Breast epithelium (tissue), 4 donors: ENCODE measurements around the gene KIT. TPM values are rescaled to one million over a fixed set of nuclear protein-coding genes. Genes with fewer than 3 reads are reported as not detected.

Experiments
- DNase-seq, 2 donors: peaks; one replicate each; pipeline ENCODE4 v3.0.0-alpha.2; 2019; ENCODE audit warnings: low spot score in 2 of 2
- H3K27ac ChIP-seq, 2 donors: fragments of 200-600 bp; sonication (generic) in 1 of 2; one replicate each; pipeline ENCODE4 v1.5.1; 2016 to 2019; ENCODE audit warnings: mild to moderate bottlenecking in 1 of 2
- H3K27me3 ChIP-seq, 2 donors: fragments of 200-600 bp; sonication (generic) in 1 of 2; one replicate each; pipeline versions ENCODE4 v1.5.1 to v1.6.0; 2017 to 2019; ENCODE audit warnings: control low read depth in 1 of 2, mild to moderate bottlenecking in 1 of 2
- H3K36me3 ChIP-seq: fragments of 200-600 bp; one replicate; pipeline ENCODE4 v1.5.1; 2019
- H3K4me1 ChIP-seq, 2 donors: fragments of 200-600 bp; sonication (generic); one replicate each; pipeline ENCODE4 v1.5.1; 2016 to 2019; ENCODE audit warnings: control low read depth in 1 of 2
- H3K4me3 ChIP-seq, 3 donors: fragments of 200-600 bp; sonication (generic); 1 replicate in 2 of 3; 2 replicates in 1 of 3; pipeline ENCODE4 v1.5.1; 2016 to 2019; ENCODE audit warnings: mild to moderate bottlenecking in 3 of 3, moderate library complexity in 2 of 3
- H3K9me3 ChIP-seq, 2 donors: fragments of 200-600 bp; sonication (generic) in 1 of 2; one replicate each; pipeline ENCODE4 v1.5.1; 2016 to 2019; ENCODE audit warnings: control low read depth in 1 of 2
- POLR2A ChIP-seq: fragments of 450-650 bp; IDR thresholded peaks from one replicate; pipeline ENCODE4 v1.6.1; 2016; ENCODE audit warnings: antibody characterized with exemption, mild to moderate bottlenecking, moderate library complexity
- POLR2AphosphoS5 ChIP-seq, 3 donors: sonication (generic); formaldehyde crosslinking; IDR thresholded peaks; one replicate each; pipeline ENCODE4 v1.6.1; 2017; ENCODE audit warnings: antibody characterized with exemption in 3 of 3
- intact Hi-C: fragments of 100-400 bp; cut with DNase I; formaldehyde crosslinking; loops from one replicate; pipeline ENCODE4 v1.15.1; 2023; ENCODE audit warnings: low total_unique reads
- total RNA-seq, 3 donors: library from RNA; depleted of rRNA; stranded (reverse); fragments of >200 nt; gene quantifications; one replicate each; pipeline ENCODE4 v1.1.0, GENCODE V29; 2016
- TF ChIP-seq, protein P1 (sequence below), 3 donors: fragments of 450-650 bp; IDR thresholded peaks; one replicate each; pipeline ENCODE4 v1.5.1; 2016 to 2017; ENCODE audit warnings: antibody characterized with exemption in 3 of 3, mild to moderate bottlenecking in 3 of 3, moderate library complexity in 3 of 3

Gene KIT
- total RNA-seq, 3 donors from 2014 or later: 23.2 to 297 (median 75.4) TPM

- intact Hi-C loops: loop anchor here (10.0 kb wide), 1 partner anchor 1948 kb away; no protein-coding TSS in a partner anchor
- no peaks in the 10 kb centered on the region for H3K9me3 ChIP-seq
- H3K4me3 ChIP-seq: no peak overlapping the region
- no peak overlapping the region for H3K27ac ChIP-seq
- H3K36me3 ChIP-seq: no peaks in the 10 kb centered on the region
- no peak for TF ChIP-seq POLR2A
- no peak for TF ChIP-seq POLR2AphosphoS5 (IDR thresholded peaks at IDR 0.05)
- TF ChIP-seq, protein P1, sequence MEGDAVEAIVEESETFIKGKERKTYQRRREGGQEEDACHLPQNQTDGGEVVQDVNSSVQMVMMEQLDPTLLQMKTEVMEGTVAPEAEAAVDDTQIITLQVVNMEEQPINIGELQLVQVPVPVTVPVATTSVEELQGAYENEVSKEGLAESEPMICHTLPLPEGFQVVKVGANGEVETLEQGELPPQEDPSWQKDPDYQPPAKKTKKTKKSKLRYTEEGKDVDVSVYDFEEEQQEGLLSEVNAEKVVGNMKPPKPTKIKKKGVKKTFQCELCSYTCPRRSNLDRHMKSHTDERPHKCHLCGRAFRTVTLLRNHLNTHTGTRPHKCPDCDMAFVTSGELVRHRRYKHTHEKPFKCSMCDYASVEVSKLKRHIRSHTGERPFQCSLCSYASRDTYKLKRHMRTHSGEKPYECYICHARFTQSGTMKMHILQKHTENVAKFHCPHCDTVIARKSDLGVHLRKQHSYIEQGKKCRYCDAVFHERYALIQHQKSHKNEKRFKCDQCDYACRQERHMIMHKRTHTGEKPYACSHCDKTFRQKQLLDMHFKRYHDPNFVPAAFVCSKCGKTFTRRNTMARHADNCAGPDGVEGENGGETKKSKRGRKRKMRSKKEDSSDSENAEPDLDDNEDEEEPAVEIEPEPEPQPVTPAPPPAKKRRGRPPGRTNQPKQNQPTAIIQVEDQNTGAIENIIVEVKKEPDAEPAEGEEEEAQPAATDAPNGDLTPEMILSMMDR (IDR thresholded peaks at IDR 0.05): no peak
- peaks cover 1 to 5% of the 10 kb centered on the region in 2 donors for H3K4me1 ChIP-seq
- no peak for DNase-seq
- H3K27me3 ChIP-seq: peaks cover 0 to 5% of the 10 kb centered on the region in 2 donors
Measured at GRCh38 chr4:54662901-54663585, 5.3 kb downstream of the KIT start.

DNA sequence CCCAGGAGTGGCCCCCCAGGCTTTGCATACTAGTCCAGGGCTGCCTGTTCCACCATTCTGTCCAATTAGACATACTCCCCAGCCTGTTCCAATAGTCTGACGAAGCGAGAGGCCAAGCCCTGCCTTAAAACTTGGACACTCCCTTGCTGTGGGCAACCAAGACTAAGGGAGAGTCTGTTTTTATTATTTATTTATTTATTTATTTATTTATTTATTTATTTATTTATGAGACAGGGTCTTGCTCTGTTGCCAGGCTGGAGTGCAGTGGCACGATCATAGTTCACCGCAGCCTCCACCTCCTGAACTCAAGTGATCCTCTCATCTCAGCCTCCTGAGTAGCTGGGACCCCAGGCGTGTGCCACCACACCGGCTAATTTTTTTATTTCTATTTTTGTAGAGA is 6.6 kb downstream of the KIT start:
- no peak for DNase-seq
- TF ChIP-seq POLR2A (no peak), POLR2AphosphoS5 (IDR thresholded peaks at IDR 0.05) (no peak)
- TF ChIP-seq, protein P1 (IDR thresholded peaks at IDR 0.05): no peak
- Histone ChIP-seq H3K4me3 (peak overlapping the region in 1 of 3 donors; percentile 9), H3K9me3 (no peaks in the 10 kb centered on the region), H3K36me3 (no peaks in the 10 kb centered on the region), H3K27ac (no peak overlapping the region), H3K4me1 (peaks cover 0 to 5% of the 10 kb centered on the region in 2 donors), H3K27me3 (peaks cover 0 to 5% of the 10 kb centered on the region in 2 donors)
- intact Hi-C loops: loop anchor here (10.0 kb wide), 1 partner anchor 1950 kb away; no protein-coding TSS in a partner anchor

DNA sequence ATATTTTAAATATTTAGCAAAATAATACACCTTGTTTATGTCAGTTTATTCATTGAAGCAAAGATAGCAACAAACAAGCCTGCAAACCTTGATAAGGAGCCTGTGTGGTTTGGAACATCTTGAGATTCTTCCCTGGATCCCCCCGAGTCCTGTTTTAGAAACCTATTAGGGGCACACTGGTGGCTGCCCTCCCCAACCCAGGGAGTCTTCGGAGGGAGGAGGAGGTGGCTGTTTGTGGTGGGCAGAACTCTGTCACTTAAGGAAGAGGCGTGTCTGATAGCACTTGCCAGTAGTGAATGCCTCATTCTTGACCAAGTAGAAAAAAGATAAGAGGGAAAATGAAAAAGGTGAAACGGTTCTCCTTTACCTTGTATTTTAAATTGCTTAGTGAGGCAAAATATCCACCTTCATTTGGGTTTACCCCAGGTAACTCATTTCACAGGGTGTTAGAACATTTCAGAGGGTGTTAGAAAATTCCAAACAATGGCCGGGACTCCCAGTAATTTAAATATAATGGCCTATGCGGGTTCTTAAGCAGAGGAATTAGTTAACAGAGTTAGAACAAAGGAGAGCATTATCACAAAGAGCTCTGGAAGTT is 10.4 kb downstream of the KIT start:
- Histone ChIP-seq H3K27ac (peak overlapping the region in 1 of 2 donors; percentile 25), H3K4me3 (no peak overlapping the region), H3K27me3 (no peaks in the 10 kb centered on the region), H3K9me3 (no peaks in the 10 kb centered on the region), H3K4me1 (no peaks in the 10 kb centered on the region), H3K36me3 (no peaks in the 10 kb centered on the region)
- intact Hi-C loops: loop anchor here (10.0 kb wide), 1 partner anchor 1953 kb away; no protein-coding TSS in a partner anchor
- TF ChIP-seq, protein P1 (IDR thresholded peaks at IDR 0.05): no peak
- TF ChIP-seq POLR2A: no peak
- no peak for DNase-seq

DNA sequence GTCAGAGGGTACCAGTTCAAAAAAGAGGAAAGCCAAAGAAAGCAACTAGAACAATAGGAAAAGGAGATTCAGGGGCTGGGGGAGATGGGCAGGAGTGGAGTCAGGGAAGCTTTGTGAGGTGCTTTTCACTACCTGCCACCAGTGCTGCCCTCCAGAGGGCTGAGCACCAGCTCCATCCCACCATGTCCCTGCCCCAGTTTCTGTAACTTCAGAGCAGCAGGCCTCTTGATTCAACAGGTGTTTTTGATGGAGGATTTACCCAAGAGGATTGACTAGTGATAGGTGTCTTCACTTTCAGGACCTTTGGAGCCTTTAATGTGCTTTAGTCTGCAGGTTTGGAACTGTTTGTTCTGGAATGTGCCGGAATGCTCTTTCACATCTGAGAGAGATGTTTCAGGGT is 12.1 kb downstream of the KIT start:
- no peak for TF ChIP-seq POLR2A
- no peak for TF ChIP-seq POLR2AphosphoS5 (IDR thresholded peaks at IDR 0.05)
- TF ChIP-seq, protein P1 (IDR thresholded peaks at IDR 0.05): no peak
- intact Hi-C loops: loop anchor here (10.0 kb wide), 1 partner anchor 1955 kb away; no protein-coding TSS in a partner anchor

More for the DNA sequence above, 12.1 kb downstream of the KIT start:
- Histone ChIP-seq H3K4me1 (no peaks in the 10 kb centered on the region), H3K27me3 (no peaks in the 10 kb centered on the region), H3K27ac (no peak overlapping the region), H3K9me3 (no peaks in the 10 kb centered on the region), H3K4me3 (no peak overlapping the region), H3K36me3 (no peaks in the 10 kb centered on the region)
- no peak for DNase-seq
